COLO668 (cell line): Measurements from ENCODE around the gene TEX50.
"Not testable (repeated sequence)": the region's sequence is repeated elsewhere in the genome, so short reads cannot be mapped to it uniquely, and the experiment has no call there.

Source experiments
- DNase-seq: peaks from one replicate; lab custom pipeline; 2025; ENCODE audit not compliant: unreplicated experiment; lab: John Stamatoyannopoulos, UW

Gene TEX50, protein sequence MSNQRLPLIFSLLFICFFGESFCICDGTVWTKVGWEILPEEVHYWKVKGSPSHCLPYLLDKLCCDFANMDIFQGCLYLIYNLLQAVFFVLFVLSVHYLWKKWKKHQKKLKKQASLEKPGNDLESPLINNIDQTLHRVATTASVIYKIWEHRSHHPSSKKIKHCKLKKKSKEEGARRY

DNA sequence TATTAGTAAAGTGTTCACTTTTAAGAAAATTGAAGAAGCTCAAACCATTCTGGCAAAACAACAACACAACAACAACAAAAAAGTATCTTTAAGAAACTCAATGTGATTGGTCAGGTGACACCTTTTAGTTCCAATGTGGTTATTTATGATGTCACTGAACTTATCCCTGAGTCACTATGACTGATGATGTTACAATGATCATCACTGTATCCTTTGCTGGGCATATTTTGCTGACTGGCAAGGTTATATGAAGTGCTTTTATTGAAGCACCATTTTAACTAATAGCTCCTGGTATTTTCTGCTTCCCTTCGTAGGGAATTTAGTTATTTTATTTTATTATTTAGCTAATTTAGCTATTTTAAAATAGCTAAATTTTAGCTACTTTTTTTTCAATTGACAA is at the start of gene TEX50:
TEX50 (plus strand) TSS at position 223 of the 400 bp plus-strand sequence. CDS start 184 bp downstream, outside the sequence.
- no peak for DNase-seq

DNA sequence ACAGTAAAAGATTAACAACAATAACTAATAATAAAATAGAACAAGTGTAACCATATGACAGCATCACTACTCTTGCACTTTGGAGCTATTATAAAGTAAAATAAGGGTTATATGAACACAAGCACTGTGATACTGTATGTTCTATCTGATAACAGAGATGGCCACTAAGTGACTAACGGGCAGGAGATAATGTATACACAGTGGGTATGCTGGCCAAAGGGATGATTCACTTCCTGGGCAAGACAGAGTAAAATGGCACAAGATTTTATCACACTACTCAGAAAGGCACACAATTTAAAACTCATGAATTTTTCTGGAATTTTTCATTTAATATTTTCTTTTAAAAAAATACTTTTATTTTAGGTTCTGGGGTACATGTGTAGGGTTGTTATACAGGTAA is 44.6 kb upstream of the TEX50 start:
- no peak for DNase-seq

DNA sequence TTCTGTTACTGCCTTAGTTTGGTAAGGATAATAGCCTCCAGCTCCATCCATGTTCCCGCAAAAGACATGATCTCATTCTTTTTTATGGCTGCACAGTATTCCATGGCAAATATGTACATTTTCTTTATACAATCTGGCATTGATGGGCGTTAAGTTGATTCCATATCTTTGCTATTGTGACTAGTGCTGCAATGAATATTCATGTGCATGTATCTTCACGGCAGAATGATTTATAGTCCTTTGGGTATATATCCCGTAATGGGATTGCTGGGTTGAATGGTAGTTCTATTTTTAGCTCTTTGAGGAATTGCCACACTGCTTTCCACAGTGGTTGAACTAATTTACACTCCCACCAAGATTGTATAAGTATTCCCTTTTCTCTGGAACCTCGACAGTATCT is 44.0 kb upstream of the TEX50 start:
- DNase-seq = not testable (repeated sequence)

DNA sequence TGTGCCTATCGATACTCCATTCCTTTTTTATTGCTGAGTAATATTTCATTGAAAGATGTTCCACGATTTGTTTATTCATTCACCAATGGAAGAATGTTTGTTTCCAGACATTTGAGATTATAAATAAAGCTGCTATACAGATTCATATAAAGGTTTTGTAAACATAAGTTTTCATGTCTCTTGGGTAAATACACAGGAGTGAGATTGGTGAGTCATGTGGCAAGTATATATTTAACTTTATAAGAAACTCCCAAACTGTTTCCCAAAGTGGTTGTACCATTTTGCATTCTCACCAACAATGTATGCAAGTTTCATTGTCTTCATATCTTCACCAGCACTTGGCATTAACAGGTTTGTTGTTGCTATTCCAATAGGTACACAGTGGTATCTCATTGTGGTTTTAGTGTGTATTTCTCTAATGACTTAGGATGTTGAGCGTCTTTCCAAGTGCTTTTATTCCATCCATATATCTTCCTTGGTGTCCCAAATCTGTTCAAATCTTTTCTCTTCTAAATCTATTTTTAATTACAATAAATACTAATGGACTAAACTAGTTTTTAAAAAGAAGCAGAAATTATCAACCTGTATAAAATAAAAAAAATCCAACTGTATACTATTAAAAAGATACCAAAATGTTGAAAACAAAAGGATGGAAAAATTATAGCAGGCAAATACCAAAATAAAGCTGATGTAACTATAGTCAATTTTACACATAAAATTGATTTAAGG is 38.9 kb upstream of the TEX50 start:
- DNase-seq = no peak

DNA sequence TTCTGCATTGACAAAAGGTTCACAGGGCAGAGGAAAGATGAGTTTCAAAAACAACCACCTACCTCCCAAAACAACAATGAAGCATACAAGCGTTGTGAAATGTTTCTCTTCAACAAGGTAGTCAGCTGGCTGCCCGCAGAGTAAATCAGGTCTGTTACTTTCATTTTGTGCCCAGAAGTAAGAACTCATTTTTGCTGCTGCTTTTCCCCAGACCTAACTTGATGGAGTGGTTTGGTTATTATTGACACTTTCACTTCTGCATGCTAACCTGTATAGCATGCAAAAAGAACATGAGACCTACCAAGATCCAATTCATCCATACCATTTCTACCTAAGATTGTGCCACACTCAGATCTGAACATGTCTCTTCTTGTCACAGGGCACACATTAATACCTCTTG is 33.5 kb upstream of the TEX50 start:
- DNase-seq = no peak

DNA sequence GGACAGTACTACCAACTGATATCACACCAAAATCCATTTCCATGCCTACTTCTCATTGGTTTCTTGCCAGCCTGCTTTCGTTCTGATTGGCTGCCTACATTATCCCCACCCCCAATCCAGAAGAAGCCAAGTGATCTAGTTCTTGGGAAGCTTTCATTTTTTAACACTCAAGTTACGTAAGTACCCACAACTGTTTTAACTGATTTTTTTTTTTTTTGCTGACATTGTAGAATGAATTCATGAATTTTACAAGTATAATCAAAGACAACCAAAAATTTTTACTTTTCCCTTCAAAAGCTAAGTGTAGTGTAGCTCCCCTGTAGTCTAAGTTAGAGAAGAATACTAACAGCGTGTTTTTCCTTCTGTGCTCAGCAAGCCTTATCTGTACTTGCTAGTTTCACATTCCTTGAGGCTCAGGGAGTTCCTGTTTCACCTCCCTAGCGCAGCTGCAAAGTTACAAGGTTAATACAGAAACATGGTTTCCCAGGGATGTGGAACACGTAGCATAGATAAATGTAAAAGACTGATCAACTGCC is 32.0 kb upstream of the TEX50 start, which contains the start of gene SLC9C2:
SLC9C2 (minus strand) TSS at position 17 of the 536 bp plus-strand sequence. CDS start 1,296 bp downstream, outside the sequence.
- no peak for DNase-seq

DNA sequence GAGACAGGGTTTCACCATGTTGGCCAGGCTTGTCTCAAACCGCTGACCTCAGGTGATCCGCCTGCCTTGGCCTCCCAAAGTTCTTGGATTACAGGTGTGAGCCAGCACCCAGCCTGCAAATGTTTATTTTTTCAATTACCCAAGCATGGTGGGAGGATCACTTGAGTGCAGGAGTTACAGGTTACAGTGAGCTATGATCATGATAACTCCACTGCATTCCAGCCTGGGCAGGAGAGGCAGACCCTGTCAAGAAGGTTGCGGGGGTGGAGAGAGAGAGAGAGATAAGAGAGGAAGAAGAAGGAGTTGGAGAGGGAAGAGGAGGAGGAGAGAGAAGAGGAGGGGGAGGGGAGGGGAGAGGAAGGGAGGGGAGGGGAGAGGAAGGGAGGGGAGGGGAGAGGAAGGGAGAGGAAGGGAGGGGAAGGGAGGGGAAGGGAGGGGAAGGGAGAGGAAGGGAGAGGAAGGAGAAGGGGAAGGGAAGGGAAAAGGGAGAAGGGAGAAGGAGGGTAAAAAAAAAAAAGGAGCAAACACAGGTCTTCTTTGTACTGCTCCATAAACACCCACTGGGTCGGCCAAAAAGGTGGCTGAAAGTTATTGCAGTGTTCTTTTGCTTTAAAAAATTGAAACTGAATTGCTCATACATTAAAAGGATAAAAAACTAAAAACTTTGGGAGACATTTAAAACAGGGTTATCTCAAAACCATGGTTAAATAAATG is 26.5 kb upstream of the TEX50 start:
- DNase-seq = no peak

DNA sequence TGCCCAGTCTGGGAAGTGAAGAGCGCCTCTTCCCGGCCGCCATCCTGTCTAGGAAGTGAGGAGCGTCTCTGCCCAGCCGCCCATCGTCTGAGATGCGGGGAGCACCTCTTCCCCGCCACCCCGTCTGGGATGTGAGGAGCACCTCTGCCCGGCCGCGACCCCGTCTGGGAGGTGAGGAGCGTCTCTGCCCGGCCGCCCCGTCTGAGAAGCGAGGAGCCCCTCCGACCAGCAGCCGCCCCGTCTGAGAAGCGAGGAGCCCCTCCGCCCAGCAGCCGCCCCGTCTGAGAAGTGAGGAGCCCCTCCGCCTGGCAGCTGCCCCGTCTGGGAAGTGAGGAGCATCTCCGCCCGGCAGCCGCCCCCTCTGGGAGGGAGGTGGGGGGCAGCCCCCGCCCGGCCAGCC is 22.1 kb upstream of the TEX50 start:
- DNase-seq = not testable (repeated sequence)

DNA sequence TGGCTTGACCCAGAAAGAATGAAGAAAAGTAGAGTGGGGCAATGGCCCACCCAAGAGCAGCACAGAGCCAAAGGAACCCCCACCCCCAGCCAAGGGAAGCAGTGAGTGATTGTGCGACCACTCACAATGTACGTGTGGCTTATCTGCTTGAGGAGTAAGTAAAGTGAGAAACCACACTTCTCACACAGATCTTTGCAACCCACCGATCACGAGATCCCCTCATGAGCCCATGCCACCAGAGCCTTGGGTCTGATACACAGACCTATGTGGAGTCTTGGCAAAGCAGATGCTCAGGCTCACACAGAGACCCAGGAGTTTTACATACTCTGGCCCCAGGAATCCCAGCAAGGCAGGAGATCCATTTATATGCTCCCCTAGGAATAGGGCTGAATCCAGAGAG is 18.3 kb upstream of the TEX50 start:
- no peak for DNase-seq

DNA sequence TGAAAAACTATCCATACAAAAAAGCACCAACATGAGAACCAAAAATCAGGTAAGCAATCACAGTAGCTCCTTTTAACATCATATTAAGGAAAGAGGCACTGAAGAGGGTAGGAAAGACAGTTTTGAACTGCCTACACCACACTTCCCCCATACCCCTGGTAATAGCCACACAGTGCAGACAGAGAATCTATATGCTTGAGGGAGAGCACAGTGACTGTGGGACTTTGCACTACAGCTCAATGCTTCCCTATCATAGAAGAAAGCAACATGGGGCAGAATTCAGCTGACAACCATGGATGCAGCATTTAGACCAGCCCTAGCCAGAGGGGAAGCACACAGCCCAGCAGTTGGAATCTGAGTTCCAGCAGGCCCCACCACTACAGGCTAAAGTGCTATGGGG is 7.9 kb upstream of the TEX50 start:
- no peak for DNase-seq

DNA sequence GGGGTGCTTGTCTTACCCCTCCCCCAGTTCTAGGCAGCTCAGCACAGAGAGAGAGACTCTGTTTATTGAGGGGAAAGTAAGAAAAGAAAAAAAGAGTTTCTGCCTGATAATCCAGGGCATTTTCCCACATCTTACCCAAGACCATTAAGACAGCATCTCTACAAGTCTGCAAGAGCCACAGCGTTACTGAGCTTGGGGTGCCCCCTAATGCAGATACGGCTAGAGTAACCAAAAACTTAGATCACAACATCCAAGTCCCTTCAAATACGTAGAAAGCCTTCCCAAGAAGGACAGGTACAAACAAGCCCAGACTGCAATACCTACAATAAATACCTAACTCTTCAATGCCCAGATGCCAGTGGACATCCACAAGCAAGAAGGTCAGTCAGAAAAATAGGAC is 6.2 kb upstream of the TEX50 start:
- no peak for DNase-seq

DNA sequence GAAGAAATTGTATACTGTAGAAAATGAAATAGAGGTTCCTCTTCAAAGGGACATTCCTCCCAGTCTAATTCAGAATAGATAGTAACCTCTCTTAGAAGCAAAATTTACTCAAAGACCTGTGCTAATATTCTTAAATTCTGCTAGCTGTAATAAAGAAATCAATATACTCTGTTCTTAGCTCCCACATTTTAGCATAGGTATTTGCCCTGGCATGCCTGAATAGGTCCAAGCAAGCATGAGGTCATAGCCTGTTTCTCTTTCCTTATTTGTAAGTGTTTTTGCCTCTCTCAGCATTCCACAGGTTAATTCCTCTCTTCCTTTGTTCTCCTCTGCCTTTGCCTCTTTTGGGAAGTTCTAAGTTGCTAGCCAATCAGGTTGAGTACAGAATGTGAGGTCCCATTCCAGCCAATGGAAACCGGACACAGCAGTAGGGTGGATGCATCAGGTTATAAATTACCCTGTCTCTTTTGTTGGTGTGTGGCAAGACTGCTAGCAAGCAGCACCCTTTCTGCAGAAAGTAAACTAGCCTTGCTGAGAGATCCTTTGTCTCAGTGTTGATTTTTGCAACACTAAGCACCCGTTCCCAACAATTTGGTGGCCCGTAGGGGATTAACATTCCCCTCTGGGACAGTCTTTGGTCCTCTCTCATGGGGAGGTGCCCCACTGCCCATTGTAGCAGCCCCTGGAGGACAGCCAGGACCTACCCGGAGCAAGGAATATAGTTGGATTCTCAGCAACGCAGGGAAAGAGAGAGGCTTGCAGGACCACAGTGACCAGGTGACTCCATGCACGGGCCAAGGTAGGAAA is 2.3 kb downstream of the TEX50 start:
- not testable (repeated sequence) for DNase-seq

DNA sequence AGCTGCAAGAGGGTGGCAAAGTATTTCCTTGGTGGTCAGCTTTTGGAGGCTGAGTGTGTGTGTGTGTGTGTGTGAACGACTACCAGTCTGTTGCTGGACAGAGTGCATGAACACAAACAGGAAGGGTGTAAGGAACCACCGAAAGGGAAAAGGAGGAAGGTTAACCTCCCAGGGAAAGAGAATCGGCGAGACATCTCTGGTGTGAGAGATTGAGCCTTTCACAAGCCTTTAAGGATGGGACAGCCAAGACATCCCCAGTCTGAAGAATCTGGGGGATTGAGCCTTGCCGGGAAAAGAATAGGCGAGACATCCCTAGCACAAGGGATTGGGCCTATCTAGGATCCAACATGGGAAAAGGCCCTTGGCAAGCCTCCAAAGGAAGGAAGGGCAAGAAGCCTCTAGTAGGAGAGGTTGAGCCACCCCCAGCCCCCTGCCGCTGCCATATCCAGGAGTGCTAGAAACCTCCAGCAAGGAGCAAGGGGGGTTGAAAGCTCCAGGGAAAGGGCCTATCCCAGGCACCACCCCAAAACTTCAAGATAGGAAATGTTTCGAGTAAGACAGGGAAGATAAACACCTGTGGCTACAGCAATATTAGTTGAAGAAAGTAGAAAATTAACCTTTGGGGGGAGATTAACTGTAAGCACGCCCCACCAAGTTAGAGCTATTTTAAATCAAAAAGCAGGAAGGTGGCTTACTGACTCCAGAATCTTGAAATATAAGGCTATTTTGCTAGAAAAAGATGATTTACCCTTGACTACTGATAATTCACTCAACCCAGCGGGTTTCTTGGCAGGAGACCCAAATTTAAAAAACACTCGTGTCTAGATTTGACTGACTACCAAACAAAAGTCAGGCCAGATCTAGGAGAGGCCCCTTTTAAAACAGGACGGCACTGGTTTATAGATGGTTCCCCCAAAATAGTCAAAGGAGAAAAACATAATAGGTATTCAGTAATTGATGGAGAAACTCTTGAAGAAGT is 3.2 kb downstream of the TEX50 start:
- DNase-seq = no peak

DNA sequence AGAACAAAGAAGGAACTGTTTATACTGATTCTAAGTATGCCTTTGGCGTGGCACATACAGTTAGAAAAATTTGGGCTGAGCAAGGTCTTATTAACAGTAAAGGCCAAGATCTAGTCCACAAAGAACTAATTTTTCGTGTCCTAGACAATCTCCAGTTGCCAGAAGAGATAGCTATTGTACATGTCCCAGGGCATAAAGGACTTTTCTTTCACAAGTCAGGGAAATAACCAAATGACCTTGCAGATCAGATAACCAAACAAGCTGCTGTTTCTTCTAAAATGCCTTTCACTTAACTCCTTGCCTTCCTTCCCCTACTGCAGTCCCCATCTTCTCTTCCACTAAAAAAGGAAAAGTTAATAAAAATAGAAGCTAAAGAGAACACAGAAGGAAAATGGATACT is 4.0 kb downstream of the TEX50 start:
- DNase-seq = no peak

DNA sequence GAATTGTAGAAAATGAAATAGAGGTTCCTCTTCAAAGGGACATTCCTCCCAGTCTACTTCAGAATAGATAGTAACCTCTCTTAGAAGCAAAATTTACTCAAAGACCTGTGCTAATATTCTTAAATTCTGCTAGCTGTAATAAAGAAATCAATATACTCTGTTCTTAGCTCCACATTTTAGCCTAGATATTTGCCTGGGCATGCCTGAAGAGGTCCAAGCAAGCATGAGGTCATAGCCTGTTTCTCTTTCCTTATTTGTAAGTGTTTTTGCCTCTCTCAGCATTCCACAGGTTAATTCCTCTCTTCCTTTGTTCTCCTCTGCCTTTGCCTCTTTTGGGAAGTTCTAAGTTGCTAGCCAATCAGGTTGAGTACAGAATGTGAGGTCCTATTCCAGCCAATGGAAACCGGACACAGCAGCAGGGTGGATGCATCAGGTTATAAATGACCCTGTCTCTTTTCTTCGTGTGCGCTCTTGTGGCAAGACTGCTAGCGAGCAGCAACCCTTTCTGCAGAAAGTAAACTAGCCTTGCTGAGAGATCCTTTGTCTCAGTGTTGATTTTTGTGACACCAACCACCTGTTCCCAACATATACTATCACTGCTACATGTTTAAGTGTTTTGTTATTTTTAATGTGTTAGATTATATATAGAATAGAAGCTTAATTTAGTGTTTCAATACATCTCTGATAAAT is 7.5 kb downstream of the TEX50 start:
- not testable (repeated sequence) for DNase-seq

DNA sequence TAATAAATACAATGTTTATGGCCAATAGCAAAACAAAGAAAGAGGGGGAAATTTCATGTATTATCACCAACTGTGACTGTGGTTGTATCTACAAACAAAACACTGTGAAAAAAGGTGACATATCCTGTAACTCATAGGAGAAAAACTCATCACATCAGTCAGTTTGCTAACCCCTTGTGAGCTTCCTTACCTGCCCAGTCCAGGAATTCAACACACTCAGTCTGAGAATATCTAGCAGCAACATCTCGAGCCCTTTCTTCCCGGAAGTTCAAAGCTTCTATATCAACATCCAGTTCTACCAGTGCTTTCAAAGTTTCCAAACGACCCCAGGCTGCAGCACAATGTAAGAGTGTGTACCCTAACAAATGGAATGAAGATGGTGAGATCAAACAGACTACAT is 11.5 kb downstream of the TEX50 start:
- DNase-seq = no peak

DNA sequence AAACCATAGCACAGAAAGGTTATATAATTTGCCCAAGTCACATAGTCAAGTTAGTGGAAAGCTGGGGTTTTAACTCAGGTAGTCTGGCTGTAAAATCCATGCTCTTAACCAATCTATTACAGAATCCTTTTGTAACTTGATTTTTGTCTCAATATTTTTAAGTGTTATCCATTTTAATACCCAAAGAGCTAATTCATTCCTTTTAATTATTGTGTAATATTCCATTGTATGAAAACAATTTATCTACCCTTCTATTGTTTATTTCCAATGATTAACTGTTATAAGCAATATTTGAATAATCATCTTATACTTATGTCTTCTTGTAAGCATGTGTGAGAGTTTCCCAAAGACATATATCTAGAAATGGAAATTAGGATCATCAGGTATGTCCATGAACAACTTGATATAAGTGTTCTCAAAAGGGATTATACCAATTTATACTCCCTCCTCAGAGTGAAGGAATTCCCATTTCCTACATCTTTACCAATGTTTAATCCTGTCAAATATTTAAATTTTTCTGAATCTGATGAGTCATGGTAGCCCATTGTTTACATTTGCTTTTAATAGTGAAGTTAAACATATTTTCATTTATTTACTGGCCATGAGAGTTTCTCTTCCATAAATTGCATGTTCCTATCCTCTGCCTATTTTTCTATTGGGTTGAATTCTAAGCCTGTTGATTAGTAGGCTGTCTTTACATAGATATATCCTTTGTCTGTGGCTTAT is 13.9 kb downstream of the TEX50 start:
- no peak for DNase-seq

DNA sequence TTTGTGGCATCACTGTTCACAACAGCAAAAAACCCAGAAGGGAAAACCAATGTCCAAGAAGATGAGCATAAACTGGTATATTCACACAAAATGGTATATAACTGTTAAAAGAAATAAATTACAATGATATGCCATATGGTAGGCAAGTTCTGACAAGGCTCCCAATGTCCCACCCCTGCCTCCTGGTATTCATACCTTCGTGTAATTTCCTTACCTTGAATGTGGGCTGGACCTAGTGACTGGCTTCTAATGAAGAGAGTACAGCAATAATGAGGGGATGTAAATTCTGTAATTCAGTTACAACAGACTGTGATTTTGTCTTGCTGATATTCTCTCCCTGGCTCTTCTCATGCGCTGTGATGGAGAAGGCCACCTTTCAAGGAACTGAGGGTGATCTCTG is 25.2 kb downstream of the TEX50 start:
- DNase-seq = no peak

DNA sequence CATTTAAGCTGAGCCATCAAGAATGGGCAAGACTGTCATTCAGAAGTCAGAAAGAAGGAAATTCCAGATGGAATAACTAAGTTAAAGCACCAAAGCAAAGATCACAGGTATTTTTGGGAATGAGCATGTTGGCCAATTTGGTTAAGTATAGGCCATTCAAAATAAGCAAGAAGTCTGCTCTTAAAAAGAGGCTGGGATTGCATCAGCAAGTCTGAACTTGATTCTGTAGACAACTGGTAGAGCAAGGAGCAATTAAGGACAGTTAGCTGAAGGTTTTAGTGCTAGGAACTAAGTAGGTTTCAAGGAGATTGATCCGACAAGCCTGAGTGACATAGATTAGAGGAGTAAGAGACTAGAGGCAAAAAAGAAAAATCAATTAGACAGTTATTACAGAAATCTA is 26.1 kb downstream of the TEX50 start:
- DNase-seq = no peak
